ENCODE measurements around the gene PTCRA.
"Not testable (repeated sequence)": the region's sequence is repeated elsewhere in the genome, so short reads cannot be mapped to it uniquely, and the experiment has no call there.

The PTCRA gene, protein sequence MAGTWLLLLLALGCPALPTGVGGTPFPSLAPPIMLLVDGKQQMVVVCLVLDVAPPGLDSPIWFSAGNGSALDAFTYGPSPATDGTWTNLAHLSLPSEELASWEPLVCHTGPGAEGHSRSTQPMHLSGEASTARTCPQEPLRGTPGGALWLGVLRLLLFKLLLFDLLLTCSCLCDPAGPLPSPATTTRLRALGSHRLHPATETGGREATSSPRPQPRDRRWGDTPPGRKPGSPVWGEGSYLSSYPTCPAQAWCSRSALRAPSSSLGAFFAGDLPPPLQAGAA

DNA sequence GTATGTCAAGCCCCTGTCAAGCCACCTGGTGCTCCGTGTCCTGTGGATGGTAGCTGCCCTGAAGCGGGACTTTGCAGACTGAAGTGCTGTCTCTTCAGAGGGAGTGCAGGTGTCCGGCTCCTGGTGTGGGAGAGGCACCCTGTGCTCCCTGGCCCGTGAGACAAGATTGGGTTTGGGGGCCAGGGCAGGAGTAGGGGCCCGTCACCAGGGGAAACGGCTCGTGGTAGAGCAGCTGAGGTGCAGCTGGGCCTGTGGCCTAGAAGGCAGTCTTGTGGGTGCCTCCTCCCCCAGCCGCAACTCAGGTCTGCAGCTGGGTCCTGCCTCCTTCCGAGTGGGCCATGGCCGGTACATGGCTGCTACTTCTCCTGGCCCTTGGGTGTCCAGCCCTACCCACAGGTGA, at the start of gene PTCRA:
PTCRA (plus strand) TSS at position 322 of the 400 bp plus-strand sequence; CDS start at position 339, 17 bp downstream.
- DNase-seq (ENCODE audit: low spot score) = no peak

DNA sequence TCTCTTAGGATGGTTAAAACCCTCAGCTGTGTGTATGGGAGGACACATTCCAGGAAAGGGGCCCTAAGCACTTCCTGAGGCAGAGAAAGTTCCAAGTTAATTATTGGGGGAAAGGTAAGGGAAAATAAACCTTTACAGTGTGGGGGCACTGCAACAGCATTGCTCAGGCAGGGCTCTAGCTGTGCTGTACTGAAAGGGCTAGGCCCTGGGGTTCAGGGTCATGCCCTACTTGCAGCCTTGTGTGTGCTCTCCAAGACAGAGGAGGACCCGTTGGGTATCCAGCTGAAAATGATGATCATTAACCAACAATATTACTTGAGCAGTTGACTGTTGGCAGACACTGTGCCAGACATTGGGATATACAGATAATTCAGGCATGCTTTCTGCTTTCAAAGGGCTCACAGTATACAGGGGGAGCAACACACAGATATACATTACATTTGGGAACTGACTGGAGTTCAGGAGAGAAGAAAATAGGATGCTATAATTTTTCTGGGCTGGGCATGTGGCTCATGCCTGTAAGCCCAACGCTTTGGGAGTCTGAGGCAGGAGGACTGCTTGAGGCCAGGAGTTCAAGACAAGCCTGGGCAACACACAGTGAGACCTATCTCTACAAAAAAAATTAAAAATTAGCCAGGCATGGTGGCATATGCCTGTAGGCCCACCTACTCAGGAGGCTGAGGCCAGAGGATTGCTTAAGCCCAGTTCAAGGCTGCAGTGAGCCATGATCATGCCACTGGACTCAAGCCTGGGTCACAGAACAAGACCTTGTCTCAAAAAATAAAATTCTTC, 45.5 kb upstream of the PTCRA start:
- DNase-seq (ENCODE audit: low spot score) = no peak

DNA sequence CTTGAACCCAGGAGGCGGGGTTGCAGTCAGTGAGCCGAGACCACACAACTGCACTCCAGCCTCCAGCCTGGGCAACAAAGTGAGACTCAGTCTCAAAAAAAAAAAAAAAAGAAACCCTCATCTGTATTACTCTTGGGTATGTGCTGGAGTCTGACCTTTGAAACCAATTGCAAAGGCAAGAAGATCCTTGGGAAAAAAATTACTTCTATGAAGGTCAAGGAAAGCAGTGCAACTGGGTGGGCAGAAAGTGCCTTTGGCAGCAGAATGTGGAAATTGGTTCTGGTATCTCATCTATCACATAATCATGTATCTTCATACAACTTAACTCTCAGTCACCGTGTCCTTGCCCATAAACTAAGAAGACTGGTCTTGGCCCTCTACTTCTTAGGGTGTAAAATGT, 44.1 kb upstream of the PTCRA start:
- no peak for DNase-seq (ENCODE audit: low spot score)

DNA sequence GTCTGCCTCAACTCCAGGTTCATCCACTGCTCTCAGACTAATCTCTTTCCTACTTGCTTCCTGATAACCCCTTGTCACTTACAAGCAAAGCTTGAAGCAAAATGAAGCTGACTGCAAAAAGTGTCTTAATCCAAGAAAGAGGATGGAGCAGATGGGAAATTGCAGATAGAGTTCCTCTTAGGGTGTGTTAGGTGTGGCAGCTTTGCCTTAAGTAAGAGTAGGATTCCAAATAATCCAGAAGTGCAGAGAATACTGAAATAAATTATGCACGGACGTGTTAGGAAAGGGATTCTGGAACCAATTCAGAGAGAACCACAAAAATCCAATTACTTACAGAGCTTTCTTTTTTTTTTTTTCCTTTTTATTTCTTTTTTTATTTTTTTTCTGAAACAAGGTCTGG, 42.5 kb upstream of the PTCRA start:
- DNase-seq (ENCODE audit: low spot score) = no peak

DNA sequence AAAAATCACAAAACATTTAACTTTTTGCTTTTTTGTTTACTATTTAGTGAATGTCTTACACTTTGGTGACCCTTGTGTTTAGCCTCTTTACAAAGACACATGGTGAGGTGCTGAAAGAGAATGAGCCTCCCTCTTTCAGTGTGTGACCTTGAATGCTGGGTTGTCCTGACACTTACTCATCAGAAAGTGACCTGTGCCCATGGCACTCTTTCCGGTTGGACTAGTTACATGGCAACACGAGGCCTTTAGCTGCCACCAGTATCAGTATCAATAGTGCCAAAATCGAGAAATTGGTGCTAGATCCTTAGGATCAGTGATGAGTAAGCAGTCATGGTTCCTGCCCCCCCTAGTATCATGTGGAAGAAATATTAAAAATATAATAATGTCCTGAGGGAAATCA, 38.2 kb upstream of the PTCRA start:
- no peak for DNase-seq (ENCODE audit: low spot score)

DNA sequence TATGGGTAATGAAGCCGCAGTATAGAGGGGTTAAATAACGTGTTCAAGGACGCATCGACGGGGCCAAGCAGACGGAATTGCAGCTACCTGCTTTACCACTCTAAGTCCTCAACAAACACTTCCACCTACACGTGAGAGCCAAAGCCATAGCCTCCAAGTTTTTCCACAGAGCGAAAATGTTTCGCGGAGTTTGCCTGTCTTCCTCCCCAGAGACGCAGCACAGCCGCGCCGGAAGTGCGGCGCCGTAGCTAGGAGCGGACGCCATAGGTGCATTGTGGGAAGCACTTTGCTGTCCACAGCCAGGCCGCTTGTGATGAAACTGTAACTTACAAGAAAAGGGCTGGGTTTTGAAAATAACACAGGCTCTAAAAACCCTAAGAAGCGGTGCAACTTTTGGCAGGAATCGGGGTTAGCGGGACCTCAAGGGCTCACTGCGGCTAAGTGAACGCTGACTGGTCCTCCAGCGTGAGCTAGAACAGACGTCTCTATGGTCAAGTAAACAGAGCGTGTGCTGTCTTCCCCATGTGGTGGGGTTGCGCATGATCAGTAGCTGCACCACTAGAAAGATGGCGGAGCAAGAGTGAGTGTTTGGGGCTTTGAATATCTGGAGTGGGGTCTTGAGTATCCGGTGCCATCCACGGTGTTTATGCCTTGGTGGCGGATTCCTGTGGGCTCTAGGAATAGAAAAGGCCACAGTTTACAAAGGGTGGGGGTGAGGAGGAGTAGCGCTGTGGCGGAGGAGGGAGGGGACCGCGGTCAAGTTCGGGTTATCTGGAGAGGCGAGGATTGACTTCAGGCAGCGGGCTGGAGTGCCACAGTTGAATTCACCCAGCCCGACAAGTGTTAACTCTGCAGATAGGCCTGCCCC, 36.2 kb upstream of the PTCRA start, which contains the start of gene RPL7L1:
RPL7L1 (plus strand) TSS at position 245 of the 868 bp plus-strand sequence; CDS start at position 540, 295 bp downstream.
- DNase-seq (ENCODE audit: low spot score) = peak; percentile 75

DNA sequence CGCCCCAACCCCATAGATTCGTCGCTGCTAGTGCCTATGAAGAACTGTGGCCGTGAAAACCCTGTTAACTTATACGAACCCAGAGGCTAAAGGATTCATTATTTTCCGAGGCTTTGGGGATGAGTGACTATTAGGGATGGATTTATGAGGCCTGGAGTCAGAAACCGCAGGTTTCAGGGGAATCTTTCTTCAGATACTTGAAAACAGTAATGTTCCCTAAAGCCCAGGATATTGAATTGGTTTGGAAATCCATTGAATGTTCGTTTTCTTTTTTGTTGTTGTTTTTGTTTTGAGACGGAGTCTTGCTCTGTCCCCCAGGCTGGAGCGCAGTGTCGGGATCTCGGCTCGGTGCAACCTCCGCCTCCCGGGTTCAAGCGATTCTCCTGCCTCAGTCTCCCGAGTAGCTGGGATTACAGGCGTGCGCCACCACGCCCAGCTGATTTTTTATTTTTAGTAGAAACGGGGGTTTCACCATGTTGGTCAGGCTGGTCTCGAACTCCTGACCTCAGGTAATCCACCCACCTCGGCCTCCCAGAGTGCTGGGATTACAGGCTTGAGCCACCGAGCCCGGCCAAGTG, 35.5 kb upstream of the PTCRA start:
- DNase-seq (ENCODE audit: low spot score) = not testable (repeated sequence)

DNA sequence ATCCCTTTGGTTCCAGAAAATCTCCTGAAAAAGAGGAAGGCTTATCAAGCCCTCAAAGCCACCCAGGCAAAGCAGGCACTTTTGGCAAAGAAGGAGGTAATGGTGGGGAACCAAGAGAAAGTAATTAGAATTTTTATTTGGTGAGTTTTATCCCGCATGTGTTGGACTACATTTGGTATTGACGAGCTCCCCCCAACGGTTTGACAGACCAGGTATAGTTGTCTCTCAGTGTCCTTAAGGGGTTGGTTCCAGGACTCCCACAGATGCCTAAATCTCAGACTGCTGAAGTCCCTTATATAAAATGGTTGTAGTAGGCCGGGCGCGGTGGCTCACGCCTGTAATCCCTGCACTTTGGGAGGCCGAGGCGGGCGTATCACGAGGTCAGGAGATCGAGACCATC, 35.0 kb upstream of the PTCRA start:
- not testable (repeated sequence) for DNase-seq (ENCODE audit: low spot score)

DNA sequence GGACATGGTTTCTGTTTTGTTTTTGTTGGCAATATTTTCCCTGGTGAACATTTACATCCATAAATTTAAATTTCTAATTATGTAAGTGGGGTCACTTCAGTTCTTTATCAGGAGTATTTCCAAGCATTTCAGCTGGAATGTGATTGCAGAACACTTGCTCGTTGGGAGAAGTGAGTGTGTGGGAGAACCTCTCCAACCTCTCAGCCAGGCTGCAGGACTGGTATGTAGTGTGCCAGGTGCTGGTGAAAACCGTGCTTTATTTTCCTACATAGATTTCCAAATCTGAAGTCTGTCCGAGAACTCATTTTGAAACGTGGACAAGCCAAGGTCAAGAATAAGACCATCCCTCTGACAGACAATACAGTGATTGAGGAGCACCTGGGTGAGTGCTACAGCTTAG, 30.2 kb upstream of the PTCRA start:
- no peak for DNase-seq (ENCODE audit: low spot score)

DNA sequence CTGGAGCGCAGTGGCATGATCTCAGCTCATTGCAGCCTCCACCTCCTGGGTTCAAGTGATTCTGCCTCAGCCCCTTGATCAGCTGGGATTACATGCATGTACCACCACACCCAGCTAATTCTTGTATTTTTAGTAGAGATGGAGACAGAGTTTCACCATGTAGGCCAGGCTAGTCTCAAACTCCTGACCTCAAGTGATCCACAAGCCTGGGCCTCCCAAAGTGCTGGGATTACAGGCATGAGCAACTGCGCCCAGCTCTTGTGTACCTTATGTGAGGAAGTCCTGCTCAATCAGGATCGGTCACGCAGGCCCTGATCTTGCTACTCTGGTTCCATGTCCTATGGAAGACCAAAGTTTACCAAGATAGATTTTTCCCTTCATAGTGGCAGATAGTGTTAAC, 27.7 kb upstream of the PTCRA start:
- not testable (repeated sequence) for DNase-seq (ENCODE audit: low spot score)

DNA sequence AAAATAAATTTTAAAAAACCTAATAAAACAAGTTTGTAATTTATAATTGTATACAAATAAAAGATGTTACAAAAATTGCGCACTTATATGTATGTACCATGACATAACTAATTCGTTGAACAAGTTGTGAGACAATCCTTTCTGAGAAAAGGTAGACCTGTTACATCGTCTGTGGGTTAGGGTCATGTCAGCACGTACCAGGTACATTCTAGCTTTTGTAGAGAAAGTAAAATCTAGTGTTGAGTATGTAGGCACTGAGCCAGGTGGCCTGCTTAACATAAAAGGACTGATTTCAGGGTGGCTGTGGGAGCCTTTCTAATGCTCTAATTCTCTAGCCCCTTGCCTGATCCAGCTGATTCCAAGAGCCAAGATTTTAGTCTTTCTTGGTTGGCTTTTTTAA, 26.0 kb upstream of the PTCRA start:
- DNase-seq (ENCODE audit: low spot score) = no peak

DNA sequence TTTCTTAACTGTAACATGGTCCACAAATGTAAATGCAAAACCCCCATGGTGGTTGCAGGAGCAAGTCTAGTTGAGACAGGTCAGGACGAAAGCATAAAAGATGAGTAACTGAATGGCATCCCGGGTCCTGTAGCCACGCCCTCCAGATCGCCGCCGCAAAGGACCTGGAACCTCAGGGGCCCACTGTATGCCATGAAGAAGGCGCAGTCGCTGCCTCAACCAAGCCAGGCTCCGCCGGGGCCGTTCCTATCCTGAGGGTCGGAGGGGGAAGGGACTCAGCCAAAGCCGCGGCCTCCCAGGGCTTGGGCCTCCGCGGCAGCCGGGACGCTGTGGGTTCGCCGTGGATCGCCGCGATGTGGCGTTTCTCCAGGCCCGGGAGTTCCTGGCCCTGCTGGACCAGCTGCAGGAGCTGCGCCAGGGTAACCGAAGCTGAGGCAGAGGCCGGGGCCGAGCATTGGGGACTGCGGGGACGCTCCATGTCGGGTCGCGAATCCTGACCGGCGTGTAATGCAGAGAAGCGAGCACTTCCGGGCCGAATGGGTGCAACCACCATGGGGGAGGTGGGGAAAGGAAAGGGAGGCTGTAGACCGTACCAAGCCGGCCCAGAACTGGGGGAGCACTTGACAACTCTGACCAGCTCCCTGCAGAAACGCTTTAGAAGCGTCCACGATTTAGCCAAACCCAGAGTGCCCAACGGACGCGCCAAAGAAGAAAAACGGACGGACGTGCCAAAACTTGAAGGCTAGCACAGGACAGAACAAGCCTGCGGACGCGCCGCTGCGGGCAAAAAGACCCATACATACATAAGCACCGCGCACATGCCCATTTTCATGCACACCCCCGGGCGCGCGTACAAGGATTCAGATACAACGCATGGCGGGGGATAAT, 25.3 kb upstream of the PTCRA start:
- DNase-seq (ENCODE audit: low spot score) = peak; percentile 97

DNA sequence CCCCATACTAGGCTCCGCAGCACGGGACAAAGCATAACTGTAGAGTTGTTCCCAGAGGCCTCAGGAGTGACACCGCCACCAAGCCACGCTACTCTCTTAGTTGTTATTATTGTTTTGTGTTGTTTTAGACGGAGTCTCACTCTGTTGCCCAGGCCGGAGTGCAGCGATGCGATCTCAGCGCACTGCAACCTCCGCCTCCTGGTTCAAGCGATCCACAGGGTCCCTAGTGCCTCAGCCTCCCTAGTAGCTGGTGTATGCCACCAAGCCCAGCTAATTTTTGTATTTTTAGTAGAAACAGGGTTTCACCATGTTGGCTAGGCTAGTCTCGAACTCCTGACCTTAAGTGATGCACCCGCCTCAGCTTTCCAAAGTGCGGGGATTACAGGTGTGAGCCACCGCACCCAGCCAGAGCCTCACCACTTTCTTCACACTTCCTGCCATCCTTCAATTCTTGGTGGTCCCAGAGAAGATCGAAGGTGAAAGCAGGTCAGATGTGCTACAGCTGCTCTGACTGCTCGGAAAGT, 24.6 kb upstream of the PTCRA start:
- no peak for DNase-seq (ENCODE audit: low spot score)

DNA sequence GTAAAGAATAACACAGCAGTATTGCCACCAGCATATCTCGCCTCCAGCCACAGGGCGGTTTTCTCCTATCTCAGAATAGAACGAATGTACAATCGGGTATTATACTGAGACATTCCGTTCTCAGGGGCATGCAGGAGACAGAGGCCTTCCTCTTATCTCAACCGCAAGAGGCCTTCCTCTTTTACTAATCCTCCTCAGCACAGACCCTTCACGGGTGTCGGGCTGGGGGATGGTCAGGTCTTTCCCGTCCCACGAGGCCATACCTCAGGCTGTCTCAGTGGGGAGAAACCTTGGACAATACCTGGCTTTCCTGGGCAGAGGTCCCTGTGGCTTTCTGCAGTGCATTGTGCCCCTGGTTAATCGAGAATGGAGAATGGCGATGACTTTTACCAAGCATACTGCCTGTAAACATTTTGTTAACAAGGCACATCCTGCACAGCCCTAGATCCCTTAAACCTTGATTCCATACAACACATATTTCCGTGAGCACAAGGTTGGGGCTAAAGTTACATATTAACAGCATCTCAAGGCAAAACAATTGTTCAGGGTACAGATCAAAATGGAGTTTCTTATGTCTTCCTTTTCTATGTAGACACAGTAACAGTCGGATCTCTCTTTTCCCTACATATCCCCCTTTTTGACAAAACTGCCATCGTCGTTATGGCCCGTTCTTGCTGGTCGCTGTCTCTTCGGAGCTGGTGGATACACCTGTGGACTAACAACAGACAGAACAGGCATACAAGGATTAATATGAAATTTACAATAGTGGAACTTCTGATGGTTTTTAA, 21.6 kb upstream of the PTCRA start:
- not testable (repeated sequence) for DNase-seq (ENCODE audit: low spot score)

DNA sequence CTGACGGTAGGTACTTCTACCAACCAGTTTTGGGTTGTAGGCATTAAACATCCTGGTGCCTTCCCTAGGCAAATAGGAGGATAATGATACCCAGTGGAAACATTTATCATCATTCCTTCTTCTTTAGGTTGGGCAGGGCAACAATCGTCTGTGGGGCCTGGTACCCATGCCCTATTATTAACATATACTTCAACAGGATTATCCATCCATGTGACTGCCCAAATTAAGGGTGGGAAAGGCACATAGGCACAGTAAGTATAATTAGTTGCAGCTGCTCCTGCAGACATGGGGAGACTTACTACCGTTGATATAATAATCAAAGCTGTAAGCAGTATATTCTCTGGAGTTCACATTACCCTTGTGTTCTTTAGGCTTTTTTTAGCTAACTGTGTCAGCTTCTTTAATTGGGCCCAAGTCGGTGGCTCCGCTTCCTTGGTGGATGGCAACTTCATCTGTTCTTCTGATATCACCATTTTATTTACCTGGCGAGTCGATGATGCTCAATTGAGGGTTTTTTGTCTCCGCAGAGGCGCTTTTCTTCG, 19.6 kb upstream of the PTCRA start:
- no peak for DNase-seq (ENCODE audit: low spot score)

DNA sequence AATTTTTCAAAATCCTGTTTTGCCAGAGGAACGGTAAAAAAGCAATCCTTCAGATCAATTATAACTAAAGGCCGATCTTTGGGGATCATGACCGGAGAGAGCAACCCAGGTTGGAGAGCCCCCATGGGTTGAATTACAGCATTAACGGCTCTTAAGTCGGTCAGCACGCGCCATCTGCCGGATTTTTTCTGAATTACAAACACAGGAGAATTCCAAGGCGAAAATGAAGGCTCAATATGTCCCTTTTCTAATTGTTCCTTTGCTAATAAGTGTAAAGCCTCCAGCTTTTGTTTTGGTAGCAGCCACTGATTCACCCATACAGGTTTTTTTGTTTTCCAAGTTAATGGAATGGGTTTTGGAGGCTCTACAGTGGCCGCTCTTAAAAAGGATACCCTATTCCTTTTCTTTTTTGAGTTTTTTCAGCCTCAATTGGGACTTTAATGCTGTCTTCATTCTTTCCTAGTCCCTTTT, 16.9 kb upstream of the PTCRA start:
- peak; percentile 45 for DNase-seq (ENCODE audit: low spot score)

DNA sequence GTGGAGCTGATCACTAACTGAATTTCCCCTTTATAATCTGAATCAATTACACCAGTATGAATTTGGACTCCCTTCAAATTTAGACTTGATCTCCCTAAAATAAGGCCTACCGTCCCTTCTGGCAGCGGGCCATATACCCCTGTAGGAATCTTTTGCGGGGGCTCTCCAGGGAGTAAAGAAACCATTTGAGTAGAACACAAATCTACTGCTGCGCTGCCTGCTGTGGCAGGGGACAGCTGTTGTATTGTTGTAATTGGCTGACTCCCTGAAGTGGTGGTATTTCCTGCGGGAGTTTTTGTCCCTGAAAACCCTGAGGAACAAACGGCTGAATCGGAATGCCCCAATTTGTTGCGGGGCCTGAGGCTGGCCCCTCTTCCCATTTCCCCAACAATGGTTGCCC, 16.0 kb upstream of the PTCRA start:
- DNase-seq (ENCODE audit: low spot score) = no peak

DNA sequence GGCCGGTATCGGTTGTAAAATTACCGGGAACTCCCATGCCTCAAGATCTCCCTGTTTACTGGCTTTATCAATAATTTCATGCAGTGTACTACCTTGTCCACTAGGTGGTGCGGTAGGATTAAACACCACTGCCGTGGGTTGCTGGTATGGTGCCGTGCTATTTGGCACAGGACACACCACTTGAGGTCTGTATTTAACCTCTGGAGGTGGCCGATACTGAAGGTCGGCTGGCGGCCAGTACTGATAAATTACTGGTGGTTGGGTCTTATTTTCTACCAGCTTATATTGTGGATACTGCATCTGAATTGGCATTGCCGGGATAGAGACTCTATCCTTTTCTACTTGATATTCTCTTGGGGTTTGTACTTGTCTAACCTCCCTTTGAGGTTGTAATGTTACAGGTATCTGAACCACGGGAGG, 14.3 kb upstream of the PTCRA start:
- DNase-seq (ENCODE audit: low spot score) = peak; percentile 76
